NCI-H524 (cell line): ENCODE measurements around the gene CD209.
"Not testable (repeated sequence)": the region's sequence is repeated elsewhere in the genome, so short reads cannot be mapped to it uniquely, and the experiment has no call there.

Experiments
- DNase-seq, 2 experiments: peaks; one replicate each; lab custom pipeline; 2025; lab: John Stamatoyannopoulos, UW

Gene CD209

DNA sequence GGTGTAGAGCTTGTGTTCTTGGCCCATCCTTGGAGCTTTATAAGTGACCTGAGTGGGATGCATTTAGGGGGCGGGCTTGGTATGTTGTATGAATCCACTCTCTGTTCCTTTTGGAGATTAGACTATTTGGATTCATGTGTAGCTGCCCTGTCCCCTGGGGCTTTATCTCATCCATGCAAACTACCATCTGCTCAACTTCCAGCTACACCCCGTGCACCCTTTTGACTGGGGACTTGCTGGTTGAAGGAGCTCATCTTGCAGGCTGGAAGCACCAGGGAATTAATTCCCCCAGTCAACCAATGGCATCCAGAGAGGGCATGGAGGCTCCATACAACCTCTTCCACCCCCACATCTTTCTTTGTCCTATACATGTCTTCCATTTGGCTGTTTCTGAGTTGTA, 21.8 kb upstream of the CD209 start:
- peak; percentile 67 to 89 for DNase-seq

DNA sequence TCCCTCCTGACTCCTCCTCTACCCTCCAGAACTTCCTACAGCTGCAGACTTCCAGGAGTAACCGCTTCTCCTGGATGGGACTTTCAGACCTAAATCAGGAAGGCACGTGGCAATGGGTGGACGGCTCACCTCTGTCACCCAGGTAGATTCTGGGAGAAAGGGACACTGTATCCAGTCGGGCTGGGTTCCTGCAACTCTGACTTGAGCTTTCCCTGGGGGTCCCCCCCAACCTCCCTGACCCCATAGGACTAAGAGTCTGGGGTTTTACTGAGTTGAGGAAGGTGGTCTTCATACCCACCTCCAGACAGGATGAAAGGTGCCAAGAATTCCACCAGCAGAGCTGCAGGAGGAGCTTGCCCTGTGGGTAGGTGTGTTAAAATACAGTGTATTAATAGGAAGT, 20.2 kb upstream of the CD209 start:
- DNase-seq = no peak

DNA sequence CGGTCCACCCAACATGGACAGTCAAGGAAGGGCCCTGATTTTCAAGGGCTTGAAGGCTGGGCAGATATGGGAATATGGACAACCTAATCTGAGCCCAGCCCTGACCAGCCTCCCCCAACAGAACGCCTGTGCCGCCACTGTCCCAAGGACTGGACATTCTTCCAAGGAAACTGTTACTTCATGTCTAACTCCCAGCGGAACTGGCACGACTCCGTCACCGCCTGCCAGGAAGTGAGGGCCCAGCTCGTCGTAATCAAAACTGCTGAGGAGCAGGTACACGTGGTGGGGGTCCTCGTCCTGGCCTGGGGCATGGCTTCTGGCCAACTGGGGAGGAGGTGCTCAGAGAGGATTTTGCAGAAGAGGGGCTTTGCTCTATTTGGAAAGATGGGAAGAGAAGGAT, 19.2 kb upstream of the CD209 start:
- no peak for DNase-seq

DNA sequence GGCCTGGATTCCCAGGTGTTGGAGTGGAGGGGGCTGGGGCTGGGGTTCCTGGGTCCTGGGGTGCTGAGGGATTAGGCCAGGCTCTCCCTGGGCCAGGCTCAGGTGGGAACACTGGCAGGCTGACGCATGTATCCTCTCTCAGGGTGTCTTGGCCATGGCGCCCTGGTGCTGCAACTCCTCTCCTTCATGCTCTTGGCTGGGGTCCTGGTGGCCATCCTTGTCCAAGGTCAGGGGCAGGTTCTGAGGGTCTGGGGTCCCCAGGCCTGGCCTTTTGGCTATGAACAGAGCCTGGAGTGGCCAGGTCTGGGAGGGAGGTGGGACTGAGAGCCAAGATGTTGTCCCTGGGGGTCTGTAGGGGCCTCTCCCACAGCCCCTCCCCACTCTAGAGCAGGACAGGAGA, 17.7 kb upstream of the CD209 start:
- not testable (repeated sequence) for DNase-seq

DNA sequence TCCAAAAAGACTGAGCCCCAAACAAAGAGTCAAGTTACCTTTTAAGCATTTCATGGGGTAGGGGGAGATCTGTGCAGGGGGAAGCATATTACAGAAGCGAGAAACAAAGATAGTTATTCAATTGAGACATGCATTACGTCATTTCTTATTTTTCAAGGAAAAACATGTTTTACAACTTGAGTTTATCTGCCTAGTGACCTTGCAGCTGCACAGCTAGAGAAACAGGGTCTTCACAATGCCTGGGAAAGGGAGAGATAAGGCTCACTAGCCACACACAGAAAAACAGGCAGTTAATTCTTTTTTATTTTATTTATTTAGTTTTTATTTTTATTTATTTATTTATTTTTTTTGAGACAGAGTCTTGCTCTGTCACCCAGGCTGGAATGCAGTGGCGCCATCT, 16.8 kb upstream of the CD209 start:
- DNase-seq = not testable (repeated sequence)

DNA sequence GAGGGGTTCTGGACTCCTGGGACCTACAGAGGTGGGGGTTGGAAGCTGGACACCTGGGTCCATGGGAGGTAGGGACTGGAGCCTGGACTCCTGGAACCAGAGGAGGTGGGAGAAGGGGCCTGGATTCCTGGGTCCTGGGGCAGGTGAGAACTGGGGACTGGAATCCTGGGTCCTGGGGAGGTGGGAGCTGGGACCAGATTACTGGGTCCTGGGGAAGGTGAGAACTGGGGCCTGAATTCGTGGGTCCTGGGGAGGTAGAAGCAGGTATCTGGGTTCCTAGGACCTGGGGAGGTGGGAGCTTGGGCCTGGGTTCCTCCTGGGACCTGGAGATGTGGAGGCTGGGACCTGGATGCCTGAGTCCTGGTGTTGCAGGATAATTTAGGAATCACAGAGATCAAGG, 16.4 kb upstream of the CD209 start:
- DNase-seq = no peak

DNA sequence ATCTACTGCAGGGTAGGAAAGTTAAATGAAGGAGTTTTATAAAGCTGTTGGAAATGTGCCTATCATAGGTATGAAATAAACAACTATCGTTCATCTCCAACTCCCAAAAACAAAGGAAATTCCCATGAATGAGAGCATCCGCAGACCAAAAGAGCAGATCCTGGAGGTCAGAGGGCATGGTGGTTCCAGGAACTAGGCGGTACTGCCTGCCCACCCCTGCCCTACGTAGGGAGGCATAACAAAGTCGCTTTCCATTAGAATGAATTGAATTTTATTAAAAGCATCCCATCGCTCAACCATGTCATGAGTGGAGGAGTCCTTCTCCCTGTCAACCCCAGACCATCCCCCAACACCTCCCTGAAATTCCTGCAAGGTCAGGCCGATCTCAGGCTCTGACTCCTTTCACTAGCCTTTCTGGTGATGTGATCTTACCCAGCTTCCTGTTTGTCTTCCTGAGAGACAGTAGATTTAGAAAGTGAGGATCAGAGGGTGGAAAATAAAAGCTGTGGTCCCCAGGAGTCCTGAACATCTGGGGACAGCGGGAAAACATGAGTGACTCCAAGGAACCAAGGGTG, 15.5 kb upstream of the CD209 start, which contains the start of gene CLEC4M:
TSS of gene CLEC4M (plus strand) at position 525 of the 575 bp plus-strand sequence. CDS start at position 549, 24 bp downstream.
- DNase-seq = no peak

DNA sequence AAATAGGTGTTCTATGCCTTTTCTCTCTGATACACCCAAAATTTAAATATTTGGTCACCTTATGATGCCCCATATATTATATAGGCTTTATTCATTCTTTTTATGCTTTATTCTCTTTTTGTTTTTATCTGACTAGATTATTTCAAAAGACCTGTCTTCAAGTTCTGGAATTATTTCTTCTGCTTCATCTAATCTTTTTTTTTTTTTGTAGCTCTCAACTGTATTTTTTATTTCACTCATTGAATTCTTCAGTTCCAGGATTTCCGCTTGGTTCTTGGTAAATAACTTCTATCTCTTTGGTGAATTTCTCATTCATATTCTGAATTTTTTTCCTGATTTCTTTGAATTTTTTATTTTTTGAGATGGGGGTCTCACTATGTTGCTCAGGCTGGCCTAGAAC, 11.8 kb upstream of the CD209 start:
- no peak for DNase-seq

DNA sequence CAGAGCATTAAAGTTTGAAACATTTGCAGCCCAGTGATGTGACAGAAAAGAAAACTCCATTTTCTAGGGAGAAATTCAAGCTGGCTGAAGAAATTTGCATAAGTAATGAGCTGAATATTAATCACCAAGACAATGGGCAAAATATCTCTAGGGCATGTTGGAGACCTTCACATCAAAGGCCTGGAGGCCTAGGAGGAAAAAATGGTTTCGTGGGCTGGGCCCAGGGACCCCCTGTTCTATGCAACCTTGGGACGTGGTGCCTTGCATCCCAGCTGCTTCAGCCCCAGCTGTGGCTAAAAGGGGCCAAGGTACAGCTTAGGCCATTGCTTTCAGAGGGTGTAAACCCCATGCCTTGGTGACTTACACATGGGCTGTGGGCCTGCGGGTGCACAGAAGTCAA, 10.0 kb upstream of the CD209 start:
- no peak for DNase-seq

DNA sequence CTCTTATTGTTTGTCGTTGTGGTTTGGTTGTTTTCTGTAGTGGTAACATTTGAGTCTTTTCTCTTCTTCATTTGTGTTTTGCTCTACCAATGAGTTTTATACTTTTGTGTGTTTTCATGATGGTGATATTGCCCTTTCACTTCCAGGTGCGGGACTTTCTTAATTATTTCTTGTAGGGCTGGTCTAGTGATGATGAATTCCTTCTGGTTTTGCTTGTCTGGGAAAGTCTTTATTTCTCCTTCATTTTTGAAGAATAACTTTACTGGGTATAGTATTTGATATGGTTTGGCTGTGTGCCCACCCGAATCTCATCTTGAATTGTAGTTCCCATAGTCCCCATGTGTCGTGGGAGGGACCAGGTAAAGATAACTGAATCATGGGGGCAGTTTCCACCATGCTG, 8.9 kb upstream of the CD209 start:
- no peak for DNase-seq

DNA sequence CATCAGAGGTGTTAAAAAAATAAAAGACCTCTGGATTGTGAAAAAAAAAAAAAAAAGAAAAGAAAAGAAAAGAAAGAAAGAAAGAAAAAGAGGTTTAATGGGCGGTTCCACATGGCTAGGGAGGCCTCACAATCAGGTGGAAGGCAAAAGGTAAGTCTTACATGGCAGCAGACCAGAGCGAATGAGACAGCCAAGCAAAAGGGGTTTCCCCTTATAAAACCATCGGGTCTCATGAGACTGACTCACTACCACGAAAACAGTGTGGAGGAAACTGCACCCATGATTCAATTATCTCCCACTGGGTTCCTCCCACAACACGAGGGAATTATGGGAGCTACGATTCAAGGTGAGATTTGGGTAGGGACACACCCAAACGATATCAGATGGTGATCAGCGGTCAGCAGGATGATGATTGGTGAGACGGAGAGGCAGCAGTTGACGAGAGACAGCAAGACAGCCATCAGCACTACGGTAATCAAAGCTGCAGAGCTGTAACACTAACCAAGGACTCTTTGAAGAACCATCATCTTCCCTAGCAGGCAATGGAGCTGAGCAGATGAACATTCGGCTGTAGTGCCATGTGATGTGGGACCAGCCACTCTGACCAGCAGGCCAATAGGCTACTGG, 3.9 kb upstream of the CD209 start:
- no peak for DNase-seq

DNA sequence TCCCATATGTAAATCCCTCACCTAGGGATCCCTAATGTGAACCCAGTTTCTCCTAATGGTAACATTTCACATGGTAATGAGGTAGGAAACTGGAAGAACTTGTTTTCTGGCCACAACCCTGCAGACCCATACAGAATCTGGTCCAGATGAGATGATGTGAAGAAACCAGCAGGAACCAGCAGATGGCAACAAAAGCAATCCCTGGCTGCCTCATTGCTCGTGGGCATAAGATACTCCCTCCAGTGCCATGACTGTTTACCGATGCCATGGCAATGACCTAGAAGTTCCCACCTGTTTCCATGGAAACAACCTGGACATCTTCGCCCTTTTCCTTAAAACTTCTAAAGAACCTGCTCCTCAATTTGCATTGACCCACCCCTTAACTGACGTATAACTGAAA, 1.4 kb upstream of the CD209 start:
- DNase-seq = peak; percentile 71 to 76

DNA sequence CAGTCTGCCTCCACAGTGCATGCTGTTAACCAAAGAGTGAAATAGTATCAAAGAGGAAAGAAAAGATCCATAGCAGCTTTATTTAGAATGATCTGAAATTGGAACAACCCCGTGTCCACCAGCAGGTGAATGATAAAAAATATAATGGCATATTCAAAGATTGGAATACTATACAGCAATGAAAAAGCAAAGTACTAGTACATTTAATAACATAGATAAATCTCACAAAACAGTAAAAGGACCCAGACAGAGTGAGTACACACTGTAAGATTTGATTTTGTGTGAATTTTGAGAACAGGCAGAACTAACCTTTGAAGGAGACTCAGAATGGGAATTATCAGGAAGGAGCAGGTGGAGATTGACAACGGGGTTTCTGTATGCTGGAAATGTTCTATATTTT, 837 bp upstream of the CD209 start:
- no peak for DNase-seq

DNA sequence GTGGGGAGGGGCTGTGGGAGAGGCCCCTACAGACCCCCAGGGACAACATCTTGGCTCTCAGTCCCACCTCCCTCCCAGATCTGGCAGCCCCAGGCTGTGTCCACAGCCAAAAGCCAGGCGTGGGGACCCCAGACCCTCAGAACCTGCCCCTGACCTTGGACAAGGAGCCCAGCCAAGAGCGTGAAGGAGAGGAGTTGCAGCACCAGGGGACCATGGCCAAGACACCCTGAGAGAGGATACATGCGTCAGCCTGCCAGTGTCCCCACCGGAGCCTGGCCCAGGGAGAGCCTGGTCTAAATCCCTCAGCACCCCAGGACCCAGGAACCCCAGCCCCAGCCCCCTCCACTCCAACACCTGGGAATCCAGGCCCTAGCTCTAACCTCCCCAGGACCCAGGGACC, 1.0 kb downstream of the CD209 start:
- DNase-seq = not testable (repeated sequence)

DNA sequence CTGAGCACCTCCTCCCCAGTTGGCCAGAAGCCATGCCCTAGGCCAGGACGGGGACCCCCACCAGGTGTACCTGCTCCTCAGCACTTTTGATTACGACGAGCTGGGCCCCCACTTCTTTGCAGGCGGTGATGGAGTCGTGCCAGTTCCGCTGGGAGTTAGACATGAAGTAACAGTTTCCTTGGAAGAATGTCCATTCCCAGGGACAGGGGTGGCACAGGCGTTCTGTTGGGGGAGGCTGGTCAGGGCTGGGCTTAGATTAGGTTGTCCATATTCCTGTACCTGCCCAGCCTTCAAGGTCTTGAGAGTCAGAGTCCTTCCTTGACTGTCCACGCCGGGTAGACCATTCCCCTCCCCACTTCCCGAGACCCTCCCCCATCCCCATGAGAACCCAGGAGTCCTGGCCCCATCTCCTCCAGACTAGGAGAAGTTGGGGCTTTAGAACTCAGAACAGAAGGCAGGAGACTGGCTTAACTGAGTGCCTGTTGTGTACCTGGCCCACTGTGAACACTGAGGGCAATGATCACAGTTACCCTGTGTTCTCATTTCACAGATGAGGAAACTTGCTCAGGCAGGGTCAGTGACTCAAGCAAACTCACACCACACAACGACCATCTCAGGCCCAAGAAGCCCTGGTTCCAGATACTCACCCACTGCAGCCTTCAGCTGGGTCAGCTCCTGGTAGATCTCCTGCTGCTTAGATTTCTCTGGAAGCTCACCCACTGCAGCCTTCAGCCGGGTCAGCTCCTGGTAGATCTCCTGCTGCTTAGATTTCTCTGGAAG, 2.3 kb downstream of the CD209 start:
- DNase-seq = no peak

DNA sequence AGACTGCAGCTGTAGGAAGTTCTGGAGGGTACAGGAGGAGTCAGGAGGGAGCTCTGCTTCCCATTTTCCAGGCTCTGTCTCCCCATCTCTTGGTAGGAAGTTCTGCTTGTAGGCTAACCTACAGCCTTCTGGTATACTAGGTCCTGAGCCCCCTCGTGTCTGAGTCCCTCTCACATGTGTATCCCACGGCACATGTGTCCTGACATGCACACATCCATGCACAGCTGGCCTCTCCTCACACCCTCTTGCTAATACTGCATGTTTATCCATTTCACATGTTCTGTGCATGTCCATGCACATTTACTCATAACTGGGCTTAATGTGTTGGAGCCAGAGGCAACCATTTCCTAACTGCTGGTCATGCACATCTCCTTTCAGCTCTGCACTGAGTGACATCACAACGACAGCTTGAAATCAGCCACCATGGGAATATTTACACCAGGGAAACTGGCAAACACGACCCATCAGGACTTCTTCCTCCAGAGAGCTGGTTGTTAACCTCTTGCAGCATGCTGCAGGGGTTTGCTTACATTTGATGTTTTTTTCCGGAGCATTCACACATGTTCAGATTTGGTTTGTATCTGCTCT, 3.0 kb downstream of the CD209 start:
- DNase-seq = no peak

DNA sequence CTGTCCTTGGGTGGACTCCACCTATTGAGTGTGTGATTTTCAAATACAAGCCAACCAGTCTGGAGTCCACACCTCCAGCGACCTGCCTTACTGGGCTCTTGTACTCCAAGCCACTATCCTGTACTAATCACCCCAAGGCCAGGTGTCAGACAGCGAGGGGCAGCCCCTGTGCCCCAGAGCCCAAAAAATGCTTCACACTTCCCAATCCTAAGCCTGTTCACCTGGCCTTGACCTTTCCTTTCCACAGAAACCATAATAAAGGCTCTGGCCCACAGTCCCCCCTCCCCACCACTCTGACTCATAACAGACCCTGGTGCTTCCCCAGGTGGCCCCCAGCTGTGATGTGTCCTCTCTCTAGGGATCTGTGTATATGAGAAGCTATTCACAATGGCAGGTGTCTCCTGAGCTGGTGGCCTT, 3.9 kb downstream of the CD209 start:
- peak in 1 of 2 experiments; percentile 21 for DNase-seq

DNA sequence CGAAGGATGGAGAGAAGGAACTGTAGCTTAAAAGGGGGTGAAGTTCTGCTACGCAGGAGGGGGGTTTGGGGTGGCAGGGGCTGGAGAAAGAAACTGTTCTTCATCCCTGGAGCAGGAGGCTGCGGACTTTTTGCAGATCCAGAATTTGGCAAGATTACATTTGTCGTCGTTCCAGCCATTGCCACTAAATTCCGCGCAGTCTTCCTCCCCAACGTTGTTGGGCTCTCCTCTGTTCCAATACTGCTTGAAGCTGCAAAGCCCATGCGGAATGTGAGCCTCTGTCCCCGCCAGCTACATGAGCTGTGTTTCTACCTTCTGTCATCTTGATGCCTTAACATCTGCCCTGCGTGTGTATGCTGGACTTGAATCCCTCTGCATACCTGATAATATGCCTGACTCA, 4.3 kb downstream of the CD209 start:
- peak; percentile 70 to 90 for DNase-seq

DNA sequence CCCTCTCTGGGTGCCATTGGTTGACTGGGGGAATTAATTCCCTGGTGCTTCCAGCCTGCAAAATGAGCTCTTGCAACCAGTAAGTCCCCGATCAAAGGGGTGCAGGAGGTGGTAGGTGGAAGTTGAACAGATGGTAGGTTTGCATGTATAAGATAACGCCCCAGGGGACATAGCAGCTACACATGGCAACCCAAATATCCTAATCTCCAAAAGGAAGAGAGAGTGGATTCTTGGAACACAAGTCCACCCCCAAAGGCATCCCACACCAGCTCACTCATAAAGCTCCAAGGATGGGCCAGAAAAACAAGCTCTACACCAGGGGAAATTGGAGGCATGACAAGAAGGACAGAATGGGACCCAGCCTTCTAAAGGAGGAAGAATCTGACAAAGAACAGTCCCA, 4.8 kb downstream of the CD209 start:
- peak; percentile 85 to 97 for DNase-seq

DNA sequence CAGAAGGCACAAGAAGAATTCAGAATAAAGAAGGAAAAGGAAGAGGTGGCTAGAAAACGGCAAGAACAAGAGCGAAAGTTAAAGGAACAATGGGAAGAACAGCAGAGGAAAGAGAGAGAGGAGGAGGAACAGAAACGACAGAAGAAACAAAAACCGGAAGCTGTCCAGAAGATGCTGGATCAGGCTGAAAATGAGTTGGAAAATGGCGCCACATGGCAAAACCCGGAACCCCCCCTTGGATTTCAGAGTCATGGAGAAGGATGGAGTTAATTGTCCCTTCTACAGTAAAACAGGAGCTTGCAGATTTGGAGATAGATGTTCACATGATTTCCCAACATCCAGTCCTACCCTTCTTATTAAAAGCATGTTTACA, 6.7 kb downstream of the CD209 start:
- no peak for DNase-seq

DNA sequence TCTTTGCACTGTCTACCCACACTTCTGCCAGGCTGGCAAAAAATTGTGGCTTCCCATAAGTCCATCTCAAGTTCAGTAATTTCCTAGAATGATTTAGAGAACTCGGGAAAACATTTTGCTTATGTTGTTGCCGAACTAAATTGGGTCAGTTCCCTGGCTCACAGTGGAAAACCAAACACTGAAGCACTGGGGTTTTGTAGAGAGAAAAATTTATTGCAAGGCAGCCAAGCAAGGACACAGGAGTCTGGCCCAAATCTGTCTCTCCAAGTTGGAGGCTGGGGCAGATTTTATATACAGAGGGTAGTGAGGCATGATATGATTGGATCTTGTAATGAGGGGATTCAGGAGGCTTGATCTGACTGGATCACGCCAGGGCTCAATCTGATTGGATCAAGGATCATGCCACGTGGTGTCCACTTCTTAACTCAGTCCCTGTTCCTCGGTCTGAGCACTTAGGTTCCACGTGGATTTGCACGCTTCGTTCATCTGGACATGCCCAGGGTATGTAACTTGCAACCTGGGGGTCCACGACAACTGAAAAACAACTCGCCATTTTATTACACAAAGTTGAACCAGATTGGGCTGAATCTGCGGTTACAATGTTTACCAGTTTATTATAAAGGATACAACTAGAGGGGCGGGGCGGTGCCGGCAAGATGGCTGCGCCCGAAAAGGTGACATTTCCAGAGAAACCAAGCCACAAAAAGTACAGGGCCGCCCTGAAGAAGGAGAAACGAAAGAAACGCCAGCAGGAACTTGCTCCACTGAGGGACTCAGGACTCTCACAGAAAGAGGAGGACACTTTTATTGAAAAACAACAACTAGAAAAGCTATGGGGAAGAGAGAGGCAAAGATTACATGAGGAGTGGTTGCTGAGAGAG, 7.3 kb downstream of the CD209 start:
- no peak for DNase-seq

DNA sequence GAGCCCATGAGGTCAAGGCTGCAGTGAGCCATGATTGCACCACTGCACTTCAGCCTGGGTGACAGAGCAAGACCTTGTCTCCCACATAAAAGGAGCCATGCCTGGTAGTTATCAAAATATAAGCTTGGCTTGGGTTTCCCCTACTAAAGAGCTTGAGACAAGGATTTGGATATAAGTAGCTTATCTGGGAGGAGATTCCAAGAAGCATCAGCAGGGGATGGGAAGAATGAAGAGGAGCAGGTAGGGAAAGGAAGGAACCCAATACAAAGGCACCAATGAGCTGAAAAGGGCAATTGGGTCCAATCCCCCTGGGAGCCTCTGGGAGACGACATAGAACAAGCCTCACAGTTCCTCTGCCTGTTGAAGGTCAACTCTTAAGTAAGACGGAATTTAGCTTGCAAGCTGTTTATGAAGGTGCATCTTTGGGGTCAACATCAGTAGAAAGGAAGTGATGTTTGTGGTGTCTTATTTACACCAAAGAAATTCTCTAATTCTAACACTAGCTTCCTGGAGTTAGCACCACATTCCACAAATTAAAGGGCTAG, 8.1 kb downstream of the CD209 start:
- DNase-seq = peak in 1 of 2 experiments; percentile 26
